Karpas-422 (cell line): ENCODE measurements around the gene PSD4. TPM values are rescaled to one million over a fixed set of nuclear protein-coding genes. Genes with fewer than 3 reads are reported as not detected.

Experiments
- DNase-seq: peaks from one replicate; pipeline ENCODE4 v3.0.0-alpha.2; 2015
- H2AFZ ChIP-seq: fragments of 200-600 bp; sonication (generic); 2 replicates; pipeline ENCODE4 v1.6.1; 2014; ENCODE audit warnings: antibody characterized with exemption, low read length, mixed read lengths
- H3K27ac ChIP-seq: fragments of 200-600 bp; sonication (generic); 2 replicates; pipeline ENCODE4 v1.5.1; 2014; ENCODE audit warnings: mild to moderate bottlenecking, low read length, moderate library complexity
- H3K27me3 ChIP-seq: fragments of 200-600 bp; sonication (generic); 2 replicates; pipeline ENCODE4 v1.6.1; 2014; ENCODE audit warnings: low read length, mixed read lengths
- H3K36me3 ChIP-seq: fragments of 200-600 bp; sonication (generic); 2 replicates; pipeline ENCODE4 v1.6.1; 2014; ENCODE audit warnings: low read length, mixed read lengths; ENCODE audit not compliant: insufficient read depth
- H3K4me1 ChIP-seq: fragments of 200-600 bp; sonication (generic); 2 replicates; pipeline ENCODE4 v1.6.1; 2014; ENCODE audit warnings: mild to moderate bottlenecking, low read length, mixed read lengths
- H3K4me2 ChIP-seq: fragments of 200-600 bp; sonication (generic); 2 replicates; pipeline ENCODE4 v1.6.1; 2014; ENCODE audit warnings: low read length, low read depth, mild to moderate bottlenecking; ENCODE audit not compliant: poor library complexity, severe bottlenecking
- H3K4me3 ChIP-seq: fragments of 200-600 bp; sonication (generic); 2 replicates; pipeline ENCODE4 v1.5.1; 2014; ENCODE audit warnings: mild to moderate bottlenecking, antibody characterized with exemption, low read length, mixed read lengths
- H3K79me2 ChIP-seq: fragments of 200-600 bp; sonication (generic); 2 replicates; pipeline ENCODE4 v1.6.1; 2014; ENCODE audit warnings: mild to moderate bottlenecking, low read length, mixed read lengths
- H3K9ac ChIP-seq: fragments of 200-600 bp; sonication (generic); 2 replicates; pipeline ENCODE4 v1.6.0; 2014; ENCODE audit warnings: low read length
- H3K9me2 ChIP-seq: fragments of 200-600 bp; sonication (generic), shearing (Covaris generic); replicated peaks from 2 replicates; pipeline ENCODE4 v1.6.0; 2014; ENCODE audit warnings: mild to moderate bottlenecking, low read length, moderate library complexity; ENCODE audit not compliant: insufficient read depth
- H3K9me3 ChIP-seq: fragments of 300-700, 200-600 bp; sonication (generic); 2 replicates; pipeline ENCODE4 v1.6.1; 2014; ENCODE audit warnings: low read length, mixed read lengths
- H4K20me1 ChIP-seq: fragments of 200-600 bp; sonication (generic); 2 replicates; pipeline ENCODE4 v1.6.1; 2014; ENCODE audit warnings: mild to moderate bottlenecking, antibody characterized with exemption, low read length, low read depth; ENCODE audit not compliant: insufficient read depth
- total RNA-seq: library from RNA; depleted of rRNA; stranded (reverse); fragments of >200 nt; shearing (Covaris generic); gene quantifications from 2 replicates; pipeline ENCODE4 v1.2.3, GENCODE V29; 2014; ENCODE audit warnings: low replicate concordance

Gene PSD4
- total RNA-seq, 1 experiment from 2014 or later = 43.3 TPM

DNA sequence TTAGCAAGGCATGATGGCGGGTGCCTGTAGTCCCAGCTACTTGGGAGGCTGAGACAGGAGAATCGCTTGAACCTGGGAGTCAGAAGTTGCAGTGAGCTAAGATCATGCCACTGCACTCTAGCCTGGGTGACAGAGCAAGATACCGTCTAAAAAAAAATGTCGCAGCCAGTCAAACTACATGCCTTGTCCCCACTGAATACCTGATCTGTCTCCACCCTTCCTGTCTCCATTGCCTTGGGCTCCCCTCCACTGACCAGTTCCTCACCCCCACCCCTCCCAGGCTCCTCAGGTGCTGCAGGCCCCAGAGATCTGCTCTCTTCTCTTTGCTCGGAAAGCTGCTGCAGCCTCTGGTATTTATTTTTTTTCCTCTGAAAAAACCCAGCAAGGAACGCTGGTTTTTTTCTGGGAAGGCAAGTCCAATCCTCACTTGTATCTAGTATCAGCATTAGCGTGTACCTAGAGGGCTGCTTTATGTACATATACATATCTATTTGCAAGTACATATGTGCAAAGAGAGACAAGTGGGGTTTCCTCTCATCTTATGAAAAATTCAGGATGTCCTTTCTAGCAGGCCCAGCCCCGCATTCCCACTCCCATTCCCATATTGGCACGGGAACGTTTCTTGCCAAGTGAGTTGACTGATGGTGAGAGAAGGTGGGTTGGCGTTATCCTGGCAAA lies 4.4 kb downstream of the PSD4 start:
- no peak overlapping the region for H3K27ac ChIP-seq
- H3K4me3 ChIP-seq = no peak overlapping the region
- no peak overlapping the region for H2AFZ ChIP-seq
- H3K4me1 ChIP-seq = peaks cover 20% of the 10 kb centered on the region
- H3K27me3 ChIP-seq = no peaks in the 10 kb centered on the region
- H3K9me3 ChIP-seq = no peaks in the 10 kb centered on the region
- peaks cover 9% of the 10 kb centered on the region; the same call in 1 of the 2 replicates for H3K36me3 ChIP-seq
- peaks cover 13% of the 10 kb centered on the region; the same call in 1 of the 2 replicates for H4K20me1 ChIP-seq
- no peak overlapping the region for H3K9ac ChIP-seq
- DNase-seq = no peak
- H3K4me2 ChIP-seq = no peak overlapping the region
- H3K79me2 ChIP-seq = peaks cover 87% of the 10 kb centered on the region
- H3K9me2 ChIP-seq = no peaks in the 10 kb centered on the region

DNA sequence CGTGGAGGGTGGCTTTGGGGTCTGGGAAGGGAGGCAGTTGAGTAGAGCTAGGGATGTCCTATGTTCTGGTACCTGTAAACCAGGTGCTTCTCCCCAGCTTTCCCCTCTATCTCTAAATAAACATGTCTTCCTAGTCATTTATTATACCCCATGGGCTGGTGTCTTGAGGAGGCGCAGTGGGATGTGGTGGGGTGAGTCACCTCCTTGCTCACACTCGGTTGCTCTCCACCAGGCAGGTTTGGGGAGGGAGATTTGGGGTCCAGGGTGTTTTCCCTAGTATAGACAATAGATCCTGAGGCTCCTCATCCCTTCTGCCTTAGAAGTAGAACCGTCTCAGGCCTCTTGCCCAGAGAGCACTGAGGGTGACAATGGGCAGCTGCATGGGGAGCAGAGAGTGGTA lies 5.1 kb downstream of the PSD4 start:
- Histone ChIP-seq H3K4me3 (no peak overlapping the region), H3K9ac (no peak overlapping the region), H3K9me3 (no peaks in the 10 kb centered on the region), H3K36me3 (peaks cover 9% of the 10 kb centered on the region; the same call in 1 of the 2 replicates), H2AFZ (no peak overlapping the region), H4K20me1 (peaks cover 18% of the 10 kb centered on the region), H3K27ac (no peak overlapping the region), H3K9me2 (no peaks in the 10 kb centered on the region), H3K4me1 (peaks cover 15% of the 10 kb centered on the region), H3K4me2 (no peak overlapping the region), H3K27me3 (no peaks in the 10 kb centered on the region), H3K79me2 (peaks cover 92% of the 10 kb centered on the region)
- no peak for DNase-seq

DNA sequence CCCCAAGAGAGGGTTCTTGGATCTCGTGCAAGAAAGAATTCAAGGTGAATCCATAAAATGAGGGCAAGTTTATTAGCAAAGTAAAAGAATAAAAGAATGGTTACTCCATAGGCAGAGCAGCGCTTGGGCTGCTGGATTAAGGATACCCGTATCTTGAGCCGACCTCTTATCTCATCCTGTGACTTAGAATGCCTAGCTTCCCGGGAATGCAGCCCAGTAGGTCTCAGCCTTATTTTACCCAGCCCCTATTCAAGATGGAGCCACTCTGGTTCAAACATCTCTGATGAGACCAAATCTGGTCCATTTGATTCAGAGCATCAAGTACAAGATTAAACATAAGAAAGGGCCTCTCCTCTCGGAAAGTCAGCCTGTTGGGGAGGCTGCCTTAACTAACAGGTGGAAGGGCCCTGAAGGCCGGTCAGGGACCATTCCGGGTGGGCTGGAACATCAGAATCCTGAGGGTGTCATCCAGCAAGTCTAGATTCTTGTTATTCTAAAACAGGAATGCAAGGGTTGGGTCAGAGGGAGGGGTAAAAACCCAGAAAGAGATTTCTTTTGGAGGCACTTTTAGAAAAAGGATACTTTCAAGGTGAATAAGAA lies 5.8 kb downstream of the PSD4 start:
- Histone ChIP-seq H2AFZ (no peak overlapping the region), H3K79me2 (peaks cover 89% of the 10 kb centered on the region), H3K27ac (no peak overlapping the region), H3K36me3 (peaks cover 9% of the 10 kb centered on the region; the same call in 1 of the 2 replicates), H3K27me3 (no peaks in the 10 kb centered on the region), H3K9me2 (no peaks in the 10 kb centered on the region), H3K4me3 (no peak overlapping the region), H4K20me1 (peaks cover 20% of the 10 kb centered on the region), H3K9ac (no peak overlapping the region), H3K9me3 (no peaks in the 10 kb centered on the region), H3K4me1 (peaks cover 15% of the 10 kb centered on the region), H3K4me2 (no peak overlapping the region)
- DNase-seq = no peak

DNA sequence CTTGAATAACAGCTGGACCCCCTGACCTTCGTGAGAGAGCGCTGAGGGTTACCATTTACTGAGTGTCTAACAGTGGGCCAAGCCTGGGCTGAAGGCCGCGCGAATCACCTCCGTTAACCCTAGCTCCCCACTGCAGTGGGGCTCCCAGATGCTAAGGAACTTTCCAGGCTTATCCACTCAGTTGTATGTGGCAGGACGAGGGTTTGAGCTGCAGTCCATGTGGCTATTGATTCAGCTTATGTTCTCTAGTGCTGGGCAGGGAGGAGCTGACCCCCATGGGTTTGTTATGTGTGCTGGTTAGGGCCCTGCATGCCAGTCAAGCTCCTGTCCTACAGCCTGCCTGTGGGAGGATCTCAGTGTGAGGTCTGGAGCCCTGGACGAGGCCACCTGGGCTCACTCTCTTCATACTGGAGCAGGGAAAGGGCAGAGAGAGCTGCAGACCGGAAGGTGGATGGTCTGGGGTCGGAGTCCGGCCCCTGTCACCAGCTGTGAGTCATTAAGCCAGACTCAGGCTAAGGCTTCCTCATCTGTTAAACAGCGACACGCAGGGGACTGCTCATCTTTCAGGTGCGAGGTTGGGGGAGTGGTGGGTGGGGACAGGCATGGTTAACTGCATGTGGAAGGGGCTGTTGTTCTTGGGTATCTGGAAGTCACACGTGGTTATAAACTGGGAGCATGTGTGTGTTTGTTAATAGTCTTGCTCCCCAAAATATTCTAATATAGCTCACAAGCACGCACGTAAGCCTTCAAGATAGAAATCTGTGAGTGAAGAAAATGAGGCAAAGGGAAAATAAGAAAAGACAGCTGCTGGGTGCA lies 6.6 kb downstream of the PSD4 start:
- H3K9me2 ChIP-seq = no peaks in the 10 kb centered on the region
- H3K9ac ChIP-seq = no peak overlapping the region
- no peak overlapping the region for H3K4me2 ChIP-seq
- H3K4me3 ChIP-seq = no peak overlapping the region
- no peak for DNase-seq
- peaks cover 9% of the 10 kb centered on the region; the same call in 1 of the 2 replicates for H3K36me3 ChIP-seq
- peaks cover 89% of the 10 kb centered on the region for H3K79me2 ChIP-seq
- H3K9me3 ChIP-seq = no peaks in the 10 kb centered on the region
- H3K4me1 ChIP-seq = peaks cover 14% of the 10 kb centered on the region
- H2AFZ ChIP-seq = no peak overlapping the region
- no peaks in the 10 kb centered on the region for H3K27me3 ChIP-seq
- H3K27ac ChIP-seq = no peak overlapping the region
- H4K20me1 ChIP-seq = peaks cover 28% of the 10 kb centered on the region

DNA sequence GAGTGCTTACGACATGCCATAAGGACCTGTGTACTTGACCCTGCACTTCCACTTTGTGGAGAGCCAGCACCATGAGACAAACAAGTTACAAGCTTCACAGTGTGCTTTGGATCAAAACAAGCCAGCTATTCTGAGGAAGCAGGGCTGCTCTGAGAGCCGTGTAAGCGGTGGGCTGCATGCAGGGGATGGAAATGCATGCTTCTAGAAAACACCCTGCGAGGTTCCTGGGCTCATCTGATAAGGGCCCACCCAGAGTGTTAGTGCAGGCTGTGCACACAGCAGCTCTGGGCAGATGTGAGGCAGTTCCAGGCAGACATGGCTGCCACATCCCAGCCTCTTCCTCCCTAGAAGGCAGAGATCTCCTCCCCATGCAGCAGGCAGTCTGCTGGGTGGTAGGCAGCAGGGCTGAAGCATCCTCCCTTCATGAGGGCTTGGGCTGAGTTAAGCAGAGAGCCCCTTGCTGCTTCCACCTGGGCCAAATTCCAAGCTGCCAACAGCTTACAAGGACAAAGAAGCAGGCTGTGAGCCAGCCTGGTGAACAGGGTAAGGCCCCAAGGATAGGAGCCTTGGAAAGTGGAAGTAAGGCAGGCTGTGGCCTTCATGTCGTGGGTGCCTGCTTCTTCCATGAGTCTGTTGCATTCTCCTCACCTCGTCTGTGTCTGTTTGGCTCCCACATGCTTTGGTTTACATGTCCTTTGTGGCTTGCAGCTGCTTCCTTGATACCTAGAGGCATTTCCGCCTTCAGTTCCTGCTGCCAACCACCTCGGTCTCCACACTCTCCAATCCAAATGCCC lies 7.7 kb downstream of the PSD4 start:
- Histone ChIP-seq H2AFZ (no peak overlapping the region), H4K20me1 (peaks cover 26% of the 10 kb centered on the region), H3K9me3 (no peaks in the 10 kb centered on the region), H3K27ac (no peak overlapping the region), H3K36me3 (peaks cover 6% of the 10 kb centered on the region; the same call in 1 of the 2 replicates), H3K79me2 (peaks cover 83% of the 10 kb centered on the region), H3K4me3 (no peak overlapping the region), H3K27me3 (no peaks in the 10 kb centered on the region), H3K9ac (no peak overlapping the region), H3K4me2 (no peak overlapping the region), H3K4me1 (peaks cover 3% of the 10 kb centered on the region), H3K9me2 (no peaks in the 10 kb centered on the region)
- no peak for DNase-seq

DNA sequence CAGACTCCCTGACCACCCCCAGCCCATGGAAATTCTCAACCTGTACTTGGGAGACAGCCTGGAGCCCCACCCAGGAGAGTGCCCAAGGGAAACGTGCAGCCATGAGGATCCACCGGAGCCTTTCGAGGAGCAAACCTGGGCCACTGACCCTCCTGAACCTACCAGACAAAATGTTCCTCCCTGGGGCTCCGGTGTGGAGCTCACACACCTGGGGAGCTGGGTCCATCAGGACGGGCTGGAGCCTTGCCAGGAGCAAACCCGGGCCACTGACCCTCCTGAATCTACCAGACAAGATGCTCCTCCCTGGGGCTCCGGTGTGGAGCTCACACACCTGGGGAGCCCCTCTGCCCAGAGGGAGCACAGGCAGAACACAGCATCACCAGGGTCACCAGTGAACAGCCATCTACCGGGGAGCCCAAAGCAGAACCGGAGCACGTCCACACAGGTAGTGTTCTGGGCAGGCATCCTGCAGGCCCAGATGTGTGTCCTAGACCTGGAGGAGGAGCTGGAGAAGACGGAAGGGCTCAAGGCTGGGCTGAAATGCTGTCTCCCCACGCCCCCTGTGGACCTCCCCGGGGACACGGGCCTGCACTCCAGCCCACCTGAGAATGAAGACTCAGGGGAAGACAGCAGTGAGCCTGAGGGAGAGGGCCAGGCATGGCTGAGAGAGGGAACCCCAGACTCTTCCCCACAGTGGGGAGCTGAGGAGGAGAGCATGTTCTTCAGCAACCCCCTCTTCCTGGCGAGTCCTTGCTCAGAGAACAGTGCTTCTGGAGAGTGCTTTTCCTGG lies 8.9 kb downstream of the PSD4 start:
- Histone ChIP-seq H3K9me2 (no peaks in the 10 kb centered on the region), H3K27ac (no peak overlapping the region), H3K36me3 (peaks cover 3% of the 10 kb centered on the region; the same call in 1 of the 2 replicates), H3K27me3 (no peaks in the 10 kb centered on the region), H3K4me3 (no peak overlapping the region), H3K4me1 (no peaks in the 10 kb centered on the region), H4K20me1 (peaks cover 16% of the 10 kb centered on the region), H3K4me2 (no peak overlapping the region), H3K9ac (no peak overlapping the region), H2AFZ (no peak overlapping the region), H3K79me2 (peaks cover 76% of the 10 kb centered on the region), H3K9me3 (no peaks in the 10 kb centered on the region)
- no peak for DNase-seq

DNA sequence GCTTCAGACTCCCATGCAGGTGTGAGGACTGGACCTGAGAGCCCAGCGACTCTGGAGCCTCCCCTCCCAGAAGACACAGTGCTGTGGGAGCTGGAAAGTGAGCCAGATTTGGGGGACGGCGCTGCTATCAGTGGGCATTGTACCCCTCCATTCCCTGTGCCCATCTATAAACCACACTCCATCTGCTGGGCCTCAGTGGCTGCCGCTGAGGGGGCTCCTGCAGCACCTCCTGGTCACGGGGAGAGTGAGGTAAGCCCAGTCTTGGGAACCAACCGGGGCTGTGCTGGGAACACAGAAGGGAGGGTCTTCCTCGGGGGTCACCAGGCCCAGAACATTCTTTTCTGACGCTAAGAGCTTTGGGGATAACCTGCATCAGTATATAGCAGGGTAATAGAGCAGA lies 9.5 kb downstream of the PSD4 start:
- Histone ChIP-seq H3K9me3 (no peaks in the 10 kb centered on the region), H3K27ac (no peak overlapping the region), H3K4me2 (no peak overlapping the region), H3K9me2 (no peaks in the 10 kb centered on the region), H3K36me3 (peaks cover 3% of the 10 kb centered on the region; the same call in 1 of the 2 replicates), H2AFZ (no peak overlapping the region), H3K4me3 (no peak overlapping the region), H3K79me2 (peaks cover 73% of the 10 kb centered on the region), H3K4me1 (no peaks in the 10 kb centered on the region), H3K9ac (no peak overlapping the region), H4K20me1 (peaks cover 16% of the 10 kb centered on the region), H3K27me3 (no peaks in the 10 kb centered on the region)
- DNase-seq = no peak
